Smooth muscle cell of bladder (primary cell): ENCODE measurements around the gene ARMCX2. TPM values are rescaled to one million over a fixed set of nuclear protein-coding genes. Genes with fewer than 3 reads are reported as not detected.

Source experiments
- total RNA-seq: library from RNA; depleted of rRNA; stranded (reverse); fragments of >200 nt; gene quantifications from 2 replicates; pipeline ENCODE4 v1.2.3, GENCODE V29; 2014

The ARMCX2 gene
- 76.7 and 109 TPM in 2 replicates for total RNA-seq

DNA sequence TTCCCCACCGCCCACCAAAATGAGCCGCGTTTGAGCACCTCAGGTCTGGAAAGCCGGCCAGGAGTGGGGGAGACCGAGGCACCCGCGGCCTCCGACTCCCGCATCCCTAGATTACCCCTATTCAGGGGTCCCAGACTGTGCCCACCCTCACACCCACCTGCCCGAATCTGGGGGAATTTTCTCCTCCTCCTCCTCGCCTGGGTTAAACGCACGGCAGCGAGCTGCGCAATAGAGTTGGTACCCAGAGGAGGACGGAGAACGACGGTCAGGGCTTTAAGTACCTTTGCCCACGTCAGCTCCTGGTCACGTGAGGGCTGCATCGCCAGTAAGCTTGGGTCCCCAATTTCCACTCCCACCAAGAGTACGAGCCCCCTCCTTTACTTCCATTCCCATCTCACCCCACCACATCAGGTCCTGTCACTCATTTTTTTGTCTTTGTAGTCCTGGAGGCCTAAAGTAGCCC is at the start of gene ARMCX2:
TSS of gene ARMCX2 (minus strand) at position 250 of the 463 bp plus-strand sequence. CDS start 2,262 bp downstream, outside the sequence.

DNA sequence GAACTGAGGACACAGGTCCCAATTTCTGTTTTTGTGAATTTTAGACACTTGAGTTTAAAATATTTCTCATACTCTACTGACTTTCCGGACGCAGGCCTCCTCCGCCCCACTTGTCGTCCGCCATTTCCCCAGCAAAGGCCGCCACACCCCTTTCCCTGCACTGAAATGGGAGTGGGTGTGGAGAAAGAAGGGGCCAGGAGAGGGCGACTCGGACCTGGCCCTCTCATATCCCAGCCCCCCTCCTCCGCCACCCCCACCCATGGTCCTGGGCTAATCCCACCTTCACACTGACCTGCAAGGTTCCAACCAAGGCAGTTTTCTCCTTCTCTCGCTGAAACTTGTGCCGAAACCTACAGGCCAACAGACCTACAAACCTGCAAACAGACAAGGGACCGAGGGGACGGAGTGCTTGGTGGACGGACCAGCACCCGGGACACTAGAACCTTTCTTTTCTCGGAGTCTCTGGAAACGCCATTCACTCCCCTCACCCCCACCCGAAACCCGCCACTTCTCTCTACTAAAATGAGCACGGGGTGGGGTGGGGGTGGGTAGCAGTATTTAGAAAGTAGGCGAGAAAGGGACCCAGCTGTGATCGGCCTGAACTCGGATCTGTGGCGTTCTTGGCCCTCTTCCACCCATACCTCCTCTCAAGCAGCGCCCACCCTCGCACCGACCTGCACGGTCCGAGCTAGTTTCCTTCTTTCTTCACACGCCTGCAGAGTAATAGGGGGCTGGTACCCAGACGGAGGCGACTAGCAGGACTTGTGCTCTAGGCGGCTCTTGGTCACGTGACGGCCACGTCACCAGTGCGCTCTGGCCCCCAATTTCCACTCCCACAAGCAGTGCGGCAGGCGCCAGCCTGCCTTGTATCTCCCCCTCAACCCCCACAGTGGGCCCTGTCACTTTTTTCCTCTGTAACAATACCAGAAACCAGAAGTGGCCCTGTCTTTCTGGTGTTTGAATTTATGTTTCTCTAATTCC is 42.1 kb downstream of the ARMCX2 start, which contains the start of gene ARMCX6:
TSS of gene ARMCX6 (minus strand) at position 790 of the 981 bp plus-strand sequence. CDS start 1,380 bp downstream, outside the sequence.

Other genes with a start within 250 kb of the ARMCX2 start
- gene ARMCX4, start 174.4 kb downstream of the ARMCX2 start, total RNA-seq = 4.1 and 4.8 TPM in 2 replicates
- gene ARMCX1, start 109.3 kb downstream of the ARMCX2 start, total RNA-seq = 49.4 and 60.6 TPM in 2 replicates
- 25.2 and 29.9 TPM in 2 replicates for gene ARMCX6, start 41.9 kb downstream of the ARMCX2 start, total RNA-seq
- gene ARMCX3, start 36.7 kb downstream of the ARMCX2 start, total RNA-seq = 61.2 and 90.8 TPM in 2 replicates